H1 (cell line): ENCODE data around the gene TUBB4B. TPM values are rescaled to one million over a fixed set of nuclear protein-coding genes. Genes with fewer than 3 reads are reported as not detected.

Experiments used
- BACH1 ChIP-seq: IDR thresholded peaks from 2 replicates; pipeline ENCODE4 v1.6.1; 2012; ENCODE audit warnings: low read length, improper control_type of control experiment
- HDAC2 ChIP-seq, 2 experiments: fragments of 300-600 bp in 1 of 2; sonication (generic) in 1 of 2; IDR thresholded peaks; 2 replicates each; pipeline ENCODE4 v1.6.1; 2011 to 2012; ENCODE audit warnings: low read depth in 2 of 2, low read length in 2 of 2, mild to moderate bottlenecking in 2 of 2, moderate library complexity in 2 of 2, borderline replicate concordance in 1 of 2, inconsistent platforms in 1 of 2
- HDAC6 ChIP-seq: IDR thresholded peaks from one replicate; pipeline ENCODE4 v1.7.1; 2012; ENCODE audit warnings: low read depth, mild to moderate bottlenecking, inconsistent platforms, low read length, moderate library complexity
- RNF2 ChIP-seq: fragments of 200-900, 300-1000 bp; sonication (generic); IDR thresholded peaks from 2 replicates; pipeline ENCODE4 v1.7.1; 2016; ENCODE audit warnings: borderline replicate concordance, low read depth, mild to moderate bottlenecking, antibody characterized with exemption, low read length; ENCODE audit not compliant: poor library complexity, severe bottlenecking; ENCODE audit errors: missing control alignments
- SIX5 ChIP-seq: IDR thresholded peaks from 2 replicates; pipeline ENCODE4 v1.6.1; 2011; ENCODE audit warnings: mild to moderate bottlenecking, low read depth, low read length
- SP2 ChIP-seq: IDR thresholded peaks from 2 replicates; pipeline ENCODE4 v1.6.1; 2012; ENCODE audit warnings: mild to moderate bottlenecking, low read length, inconsistent platforms
- polyA plus RNA-seq, 7 experiments: library from polyadenylated mRNA; depleted of rRNA in 3 of 7; stranded (reverse) in 5 of 7; unstranded in 2 of 7; fragments of >200 nt in 5 of 7; fragments of 200-250 nt in 2 of 7; gene quantifications; 1 replicate in 5 of 7; 2 replicates in 1 of 7; 4 replicates in 1 of 7; pipeline versions ENCODE4 v1.2.1 to v1.2.3, GENCODE V29; 2011 to 2013; ENCODE audit warnings: missing spikeins in 2 of 7, mixed read lengths in 2 of 7
- total RNA-seq: library from RNA; stranded (reverse); fragmentation: NEBNext Ultra II Directional; extraction: Animal tissue kit (Norgen Biotek cat#: 25700); gene quantifications from 2 replicates; pipeline ENCODE4 v1.2.1, GENCODE V29; 2021

TUBB4B gene
- total and polyA plus RNA-seq, 2 of the 8 experiments (the other 6 are each of a cell fraction or from before 2014, with no cell fraction given), result 280 to 307 TPM

- TF ChIP-seq BACH1 (no peak), HDAC2 (IDR thresholded peaks at IDR 0.05; ENCODE audit: borderline replicate concordance in 1 of 2, low read depth in 2 of 2, low read length in 2 of 2) (no peak), SIX5 (no peak), RNF2 (no peak), SP2 (no peak), HDAC6 (no peak)
Observed at GRCh38 chr9:137211532-137211931, 29.6 kb upstream of the TUBB4B start (continued).
